ENCODE results near the gene SLC18B1.

SLC18B1 gene

GRCh38 chr6:132741281-132741680 lies 57.2 kb downstream of the SLC18B1 start:
- DNase-seq = no peak

GRCh38 chr6:132736239-132736638 lies 62.2 kb downstream of the SLC18B1 start:
- no peak for DNase-seq

GRCh38 chr6:132734694-132735236 lies 63.7 kb downstream of the SLC18B1 start:
- no peak for DNase-seq

- no peak for DNase-seq
These were observed 64.6 kb downstream of the SLC18B1 start for GRCh38 chr6:132733814-132734213.

- DNase-seq = no peak
These were observed 65.2 kb downstream of the SLC18B1 start for GRCh38 chr6:132733283-132733682.

GRCh38 chr6:132731086-132731485 lies 67.4 kb downstream of the SLC18B1 start:
- no peak for DNase-seq

- DNase-seq = no peak
These were observed 67.9 kb downstream of the SLC18B1 start for GRCh38 chr6:132730560-132730959.

GRCh38 chr6:132728616-132729015 lies 69.8 kb downstream of the SLC18B1 start:
- DNase-seq = no peak

GRCh38 chr6:132726608-132726975 lies 71.8 kb downstream of the SLC18B1 start:
- no peak for DNase-seq

GRCh38 chr6:132725947-132726607 lies 72.4 kb downstream of the SLC18B1 start:
- DNase-seq = no peak

- no peak for DNase-seq
These were observed 73.0 kb downstream of the SLC18B1 start for GRCh38 chr6:132725471-132725870.

GRCh38 chr6:132719736-132720448 lies 78.5 kb downstream of the SLC18B1 start:
- no peak for DNase-seq
